ENCODE results near the gene HOXA11. TPM values are rescaled to one million over a fixed set of nuclear protein-coding genes. Genes with fewer than 3 reads are reported as not detected.

HOXA11 gene
- 10 to 100 TPM; 29.6 to 48.7 (median 43.5) TPM for polyA plus RNA-seq (ENCODE audit: insufficient read length in 4 of 4)

- peak in 3 of 4 donors; percentile 90 to 94 (median 90) for DNase-seq (ENCODE audit: low read depth in 4 of 4, low spot score in 2 of 4)
Measured at GRCh38 chr7:27185013-27185853, at the start of gene HOXA11. TSS of gene HOXA11 (minus strand) at chr7:27185232. CDS start at chr7:27185144, 88 bp downstream.

GRCh38 chr7:27229448-27229847 lies 44.4 kb upstream of the HOXA11 start:
- DNase-seq (ENCODE audit: low read depth in 4 of 4, low spot score in 2 of 4), result no peak

DNA sequence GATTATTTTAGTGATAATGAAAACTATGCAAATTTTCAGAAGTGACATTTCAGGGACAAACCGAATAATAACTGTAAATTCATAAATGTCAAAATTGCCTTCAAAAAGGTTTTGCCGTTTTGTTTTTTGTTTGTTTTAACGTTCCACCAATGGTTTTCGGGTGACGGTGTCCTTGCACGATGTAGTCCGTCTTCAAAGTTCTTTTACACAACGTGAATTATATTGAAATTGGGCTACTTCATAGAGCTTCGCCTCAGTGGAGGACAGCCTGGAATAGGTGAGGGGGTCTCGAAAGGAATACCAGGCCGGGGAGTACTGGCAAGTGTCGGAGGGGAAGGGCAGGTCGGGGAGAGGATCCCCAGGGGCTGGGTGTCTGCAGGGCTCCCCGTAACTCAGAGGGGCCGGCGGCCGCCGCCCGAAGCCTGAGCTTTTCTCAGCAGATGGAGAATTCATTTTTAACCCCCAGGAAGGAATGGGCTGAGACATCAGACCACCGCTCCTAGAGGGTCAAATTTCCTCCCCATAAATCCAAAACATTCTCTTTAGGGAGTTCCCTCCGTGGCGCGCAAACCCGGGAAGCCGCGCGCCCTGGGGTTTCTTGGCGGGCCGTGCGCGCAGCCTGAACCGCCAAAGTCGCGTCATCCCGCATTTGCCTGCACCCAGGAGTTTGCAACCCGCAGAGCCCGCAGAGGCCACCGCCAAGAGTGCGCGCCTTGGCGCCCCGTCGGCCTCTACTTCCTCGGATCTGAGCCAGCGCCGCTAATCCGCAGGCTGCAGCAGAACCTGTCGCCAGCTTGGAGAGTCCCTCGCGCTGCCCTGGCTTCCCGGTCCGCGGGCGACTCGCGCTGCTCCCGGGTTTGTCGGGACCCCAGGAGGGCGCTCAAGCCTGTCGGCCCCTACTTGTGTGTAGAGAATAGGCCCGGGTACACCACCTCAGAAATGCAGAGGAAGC lies 40.2 kb upstream of the HOXA11 start:
- no peak for DNase-seq (ENCODE audit: low read depth in 4 of 4, low spot score in 2 of 4)

DNA sequence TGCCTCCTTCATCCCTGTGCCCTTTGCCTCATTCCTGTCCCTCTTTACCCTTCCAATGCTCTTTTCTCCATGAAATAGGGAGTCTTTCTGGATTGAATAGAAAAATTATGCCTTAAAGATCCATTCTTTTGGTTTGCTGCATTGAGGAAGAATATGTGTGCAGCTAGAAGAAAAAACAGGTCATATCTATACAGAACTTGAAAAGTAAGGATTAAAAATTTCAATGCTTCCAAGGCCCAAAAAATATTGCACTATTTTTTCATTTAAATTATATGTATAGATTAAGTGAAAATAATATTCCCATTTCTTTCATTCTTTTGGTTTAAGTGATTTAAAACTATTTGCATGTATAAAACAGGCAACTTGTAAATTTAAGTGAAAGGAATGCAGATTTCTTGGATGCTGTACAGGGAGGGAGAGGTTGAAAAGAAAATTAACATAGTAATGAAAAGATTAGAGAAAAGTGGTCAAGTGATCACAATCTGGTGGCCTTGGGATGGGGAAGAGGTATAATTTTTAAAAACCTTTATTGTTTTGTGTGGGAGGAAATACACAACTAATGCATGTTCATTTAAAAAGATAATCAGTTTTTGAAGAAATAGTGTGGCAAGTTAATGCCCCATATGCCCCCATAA lies 39.0 kb upstream of the HOXA11 start:
- no peak for DNase-seq (ENCODE audit: low read depth in 4 of 4, low spot score in 2 of 4)

GRCh38 chr7:27221201-27221797 lies 36.3 kb upstream of the HOXA11 start:
- DNase-seq (ENCODE audit: low read depth in 4 of 4, low spot score in 2 of 4), result no peak

GRCh38 chr7:27220440-27220955 lies 35.5 kb upstream of the HOXA11 start:
- no peak for DNase-seq (ENCODE audit: low read depth in 4 of 4, low spot score in 2 of 4)

DNA sequence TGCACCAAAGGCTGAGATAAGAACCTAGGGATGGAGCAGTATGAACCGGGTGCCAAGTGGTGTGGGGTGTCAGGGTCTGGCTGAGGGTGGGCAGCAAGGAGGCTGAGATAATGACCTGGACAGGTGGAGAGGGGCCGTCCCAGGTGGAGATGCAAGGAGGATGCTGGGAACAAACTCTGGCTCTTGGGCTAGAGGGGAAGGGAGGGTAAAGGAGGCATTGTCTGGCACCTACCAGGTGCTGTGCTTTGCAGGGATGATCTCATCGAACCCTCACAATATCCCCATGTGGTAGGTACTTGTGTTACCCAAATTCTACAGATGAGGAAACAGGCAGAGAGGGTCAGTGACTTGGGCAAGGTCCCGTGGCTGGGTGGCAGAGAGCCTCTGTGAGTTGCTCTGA lies 34.8 kb upstream of the HOXA11 start:
- DNase-seq (ENCODE audit: low read depth in 4 of 4, low spot score in 2 of 4), result no peak

- DNase-seq (ENCODE audit: low read depth in 4 of 4, low spot score in 2 of 4), result no peak
Measured at GRCh38 chr7:27217951-27218350, 32.9 kb upstream of the HOXA11 start.

GRCh38 chr7:27215356-27215755 lies 30.3 kb upstream of the HOXA11 start:
- no peak for DNase-seq (ENCODE audit: low read depth in 4 of 4, low spot score in 2 of 4)

DNA sequence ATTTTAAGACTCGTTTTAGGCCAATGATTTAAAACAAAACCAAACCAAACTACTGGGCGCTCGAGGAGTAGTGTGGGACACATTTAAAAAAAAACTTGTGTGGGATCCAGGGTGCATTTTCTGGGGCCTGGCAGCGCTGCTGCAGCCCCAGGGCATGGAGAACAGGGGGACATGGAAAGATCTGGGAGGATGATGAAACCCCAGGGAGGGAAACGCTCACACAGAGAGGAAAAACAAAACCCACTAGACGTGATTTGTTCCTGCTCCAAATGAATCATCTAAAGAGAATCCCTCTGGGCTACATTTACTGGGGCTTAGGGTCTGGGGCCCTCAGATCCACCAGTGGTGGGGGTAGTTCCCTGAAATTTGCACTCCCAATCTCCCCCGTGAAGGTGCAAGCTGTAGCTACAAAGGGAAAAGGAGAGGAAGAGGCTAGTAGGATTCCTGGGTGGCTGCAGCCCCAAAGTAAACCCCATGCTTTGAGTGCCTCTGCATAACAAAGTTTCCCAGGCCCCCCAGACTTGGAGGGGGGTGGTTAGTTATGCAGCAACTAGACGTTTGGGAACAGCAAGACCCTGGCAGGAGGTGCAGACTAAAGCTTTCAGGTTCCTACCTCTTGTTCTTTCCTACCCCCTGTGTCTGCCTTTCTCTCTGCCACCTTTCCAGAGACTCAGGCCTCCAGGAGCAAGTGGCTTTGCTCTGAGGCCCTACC lies 29.4 kb upstream of the HOXA11 start:
- no peak for DNase-seq (ENCODE audit: low read depth in 4 of 4, low spot score in 2 of 4)

DNA sequence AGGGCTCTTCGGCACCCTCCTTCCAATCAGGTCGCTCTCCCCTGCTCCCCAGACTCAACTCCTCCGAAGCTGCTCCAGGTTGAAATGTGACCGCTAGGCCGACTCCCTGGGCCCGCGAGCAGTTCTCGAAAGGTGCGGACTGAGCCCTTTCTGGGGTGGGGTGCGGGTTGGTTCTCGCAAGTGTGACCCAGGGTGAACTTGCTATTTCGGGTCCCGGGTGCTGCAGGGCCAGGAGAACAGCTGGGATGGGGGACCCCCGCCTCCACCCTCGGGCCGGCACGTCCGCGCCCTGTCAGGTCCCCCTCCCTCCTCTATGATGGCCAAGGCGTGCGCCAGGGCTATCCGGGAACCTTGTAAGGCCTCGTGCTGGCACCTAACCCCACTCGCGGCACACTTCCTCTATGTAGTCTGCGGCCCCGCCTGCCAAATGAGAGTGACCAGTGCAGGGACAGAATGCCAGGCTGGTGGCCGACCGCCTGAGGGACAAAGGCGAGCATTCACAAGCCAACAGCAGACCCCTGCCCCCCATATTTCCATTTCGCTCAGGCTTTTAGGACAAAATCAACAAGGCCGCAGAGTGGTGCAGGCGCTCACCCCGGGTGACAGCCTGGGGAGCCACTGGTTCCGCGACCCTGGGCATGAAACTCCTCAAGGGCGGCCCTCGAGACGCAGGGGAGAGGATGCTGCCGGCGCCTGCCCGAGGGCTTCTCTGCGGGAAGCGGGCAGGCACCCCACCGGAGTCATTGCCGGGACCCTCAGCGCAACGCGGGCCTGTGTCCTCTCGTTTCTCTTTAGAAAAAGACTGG lies 28.6 kb upstream of the HOXA11 start:
- no peak for DNase-seq (ENCODE audit: low read depth in 4 of 4, low spot score in 2 of 4)

DNA sequence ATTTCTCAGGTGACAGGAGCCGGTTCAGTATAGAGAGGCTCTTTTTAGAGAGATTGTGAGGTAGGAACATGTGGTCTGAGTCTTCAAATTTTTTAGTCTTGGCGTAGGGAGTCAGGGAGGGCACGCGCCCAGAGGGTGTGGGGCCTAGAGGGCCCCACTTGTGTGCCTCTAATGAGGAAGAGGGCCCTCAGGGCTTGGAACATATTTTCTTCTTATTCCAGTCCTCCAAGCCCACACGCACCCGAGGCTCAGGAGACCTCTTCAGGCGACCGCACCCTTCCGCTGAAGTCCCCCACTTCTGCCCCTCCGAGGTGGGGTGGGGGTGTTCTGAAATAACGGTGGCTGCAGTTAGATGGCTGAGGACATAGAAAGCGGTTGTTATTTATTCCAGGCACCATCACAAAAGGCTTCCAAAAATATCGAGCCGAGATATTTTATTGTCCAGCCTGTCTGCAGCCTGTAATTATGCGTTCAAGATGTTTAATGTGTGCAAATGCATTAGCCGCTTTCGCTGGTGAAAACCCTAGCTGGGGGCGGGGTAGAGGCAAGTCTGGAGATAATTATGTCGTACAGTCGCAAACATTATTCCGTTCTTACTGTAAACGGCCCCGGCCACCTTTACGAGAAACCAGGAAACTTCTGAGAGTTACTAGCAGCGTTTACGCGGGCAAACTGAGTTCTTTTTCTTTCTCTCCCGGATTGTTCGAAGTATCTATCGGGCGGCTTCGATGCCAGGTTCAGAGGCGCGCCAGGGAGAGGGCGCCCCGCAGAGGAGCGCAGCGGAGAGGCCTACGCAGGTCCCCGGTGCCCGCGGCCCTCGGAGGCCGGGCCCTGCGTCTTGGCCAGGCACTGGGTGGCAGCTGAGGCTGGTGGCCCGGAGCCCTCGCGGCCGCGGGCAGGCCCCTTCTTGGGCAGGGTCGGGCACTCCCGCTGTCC lies 27.7 kb upstream of the HOXA11 start:
- no peak for DNase-seq (ENCODE audit: low read depth in 4 of 4, low spot score in 2 of 4)

GRCh38 chr7:27211764-27212204 lies 26.8 kb upstream of the HOXA11 start:
- no peak for DNase-seq (ENCODE audit: low read depth in 4 of 4, low spot score in 2 of 4)

- DNase-seq (ENCODE audit: low read depth in 4 of 4, low spot score in 2 of 4), result no peak
Measured at GRCh38 chr7:27211084-27211446, 26.0 kb upstream of the HOXA11 start.

DNA sequence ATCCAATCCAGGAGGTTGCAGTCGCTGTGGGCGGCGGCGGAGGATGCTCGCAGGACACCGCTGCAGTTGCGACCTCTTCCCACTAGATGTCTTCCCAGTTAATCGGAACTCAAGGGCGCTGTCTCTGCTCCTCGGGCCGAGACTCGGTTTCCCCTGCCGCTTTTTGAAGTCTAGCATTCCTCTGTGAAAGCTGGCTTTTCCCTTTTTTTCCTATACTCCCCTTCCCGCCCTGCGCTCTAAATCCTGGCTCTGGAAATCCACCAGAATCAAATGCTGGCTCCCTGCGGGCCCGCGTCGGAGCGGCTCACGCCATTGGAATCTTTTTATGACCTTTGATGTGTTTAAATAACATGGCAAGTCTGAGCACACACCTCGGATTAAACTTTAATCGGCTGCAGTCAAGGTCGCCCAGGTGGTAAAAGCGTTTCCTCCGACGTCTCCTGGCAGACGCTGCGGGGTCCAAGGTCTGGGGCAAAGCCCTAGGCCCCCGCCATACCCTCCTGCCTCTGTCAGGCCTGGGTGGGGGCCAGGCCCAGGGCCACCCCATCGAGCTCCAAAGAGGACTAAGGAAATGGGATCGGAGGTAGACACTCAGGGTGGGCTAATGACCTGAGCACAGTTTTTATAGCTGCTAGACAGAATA lies 25.5 kb upstream of the HOXA11 start:
- no peak for DNase-seq (ENCODE audit: low read depth in 4 of 4, low spot score in 2 of 4)

DNA sequence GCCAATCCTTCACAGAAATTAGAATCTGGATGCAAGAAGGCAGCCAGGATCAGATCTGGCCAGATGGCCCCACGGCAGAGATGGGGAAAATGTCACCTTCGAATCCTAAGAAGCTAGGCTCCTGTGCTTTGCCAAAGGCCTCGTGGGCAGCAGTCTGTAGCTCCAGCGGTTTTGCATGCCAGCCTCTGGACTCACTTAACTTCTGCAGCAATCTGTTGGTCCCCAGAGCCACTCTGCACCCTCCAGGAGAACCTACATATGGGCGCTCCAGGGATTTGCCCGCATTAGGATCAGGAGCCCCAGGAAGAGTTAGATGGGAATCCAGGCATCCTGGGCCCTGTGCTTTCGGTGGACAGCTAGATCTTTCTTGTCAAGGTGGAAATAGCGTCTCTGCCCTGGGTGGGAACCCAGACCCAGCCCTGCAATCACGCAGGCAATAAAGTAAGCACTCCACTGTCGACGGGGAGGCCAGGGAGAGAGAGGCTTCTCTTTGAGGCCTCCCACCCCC lies 25.0 kb upstream of the HOXA11 start:
- DNase-seq (ENCODE audit: low read depth in 4 of 4, low spot score in 2 of 4), result no peak

DNA sequence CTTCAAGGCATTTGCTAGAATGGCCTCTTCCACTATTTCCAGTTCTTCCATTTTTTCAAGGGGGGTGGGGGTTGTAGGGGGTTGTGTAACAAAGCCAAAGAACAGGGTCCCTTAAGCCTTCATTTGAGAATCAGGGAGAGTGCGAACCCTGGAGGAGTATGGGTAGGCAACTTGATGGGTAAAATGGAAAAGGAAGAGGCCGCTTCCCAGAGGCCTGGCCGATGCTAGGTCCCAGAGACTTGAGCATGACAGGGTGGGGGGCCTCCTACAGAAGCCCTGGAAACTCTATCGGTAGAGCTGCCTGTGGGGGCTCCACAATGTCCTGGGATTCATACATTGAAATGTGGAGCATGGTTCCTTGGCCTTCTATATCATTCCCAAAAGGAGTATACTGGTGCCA lies 24.0 kb upstream of the HOXA11 start:
- no peak for DNase-seq (ENCODE audit: low read depth in 4 of 4, low spot score in 2 of 4)
